Liver (tissue), 9 donors: ENCODE measurements around the gene RAB11FIP5. TPM values are rescaled to one million over a fixed set of nuclear protein-coding genes. Genes with fewer than 3 reads are reported as not detected.

ENCODE experiments used
- DNase-seq: peaks from one replicate; pipeline ENCODE4 v3.0.0-alpha.2; 2017; ENCODE audit warnings: low spot score
- H3K27ac ChIP-seq, 2 donors: one replicate each; pipeline ENCODE4 v1.7.0; 2013; ENCODE audit warnings: inconsistent platforms in 2 of 2, low read length in 2 of 2, control low read depth in 1 of 2, low read depth in 1 of 2, mild to moderate bottlenecking in 1 of 2
- H3K27me3 ChIP-seq, 4 donors: one replicate each; pipeline versions ENCODE4 v1.6.1 to v1.7.0; 2013; ENCODE audit warnings: low read length in 3 of 4, inconsistent platforms in 1 of 4, mild to moderate bottlenecking in 1 of 4, moderate library complexity in 1 of 4; ENCODE audit not compliant: control insufficient read depth in 4 of 4, insufficient read depth in 4 of 4
- H3K36me3 ChIP-seq, 4 donors: one replicate each; pipeline versions ENCODE4 v1.6.1 to v1.7.0; 2013; ENCODE audit warnings: low read length in 3 of 4, mild to moderate bottlenecking in 3 of 4, low read depth in 1 of 4, moderate library complexity in 1 of 4; ENCODE audit not compliant: control insufficient read depth in 4 of 4, insufficient read depth in 3 of 4
- H3K4me1 ChIP-seq, 4 donors: one replicate each; pipeline versions ENCODE4 v1.6.1 to v1.7.0; 2013; ENCODE audit warnings: low read length in 3 of 4, mild to moderate bottlenecking in 3 of 4, moderate library complexity in 1 of 4; ENCODE audit not compliant: control insufficient read depth in 4 of 4, insufficient read depth in 4 of 4
- H3K4me3 ChIP-seq, 3 donors: one replicate each; pipeline versions ENCODE4 v1.6.1 to v1.7.0; 2013; ENCODE audit warnings: low read length in 3 of 3, control low read depth in 1 of 3, low read depth in 1 of 3, mild to moderate bottlenecking in 1 of 3
- H3K9ac ChIP-seq, 2 donors: one replicate each; pipeline ENCODE4 v1.7.0; 2013; ENCODE audit warnings: low read length in 2 of 2, mild to moderate bottlenecking in 2 of 2, moderate library complexity in 2 of 2, control low read depth in 1 of 2, low read depth in 1 of 2
- H3K9me3 ChIP-seq, 4 donors: one replicate each; pipeline versions ENCODE4 v1.6.1 to v1.7.0; 2013; ENCODE audit warnings: low read length in 3 of 4; ENCODE audit not compliant: control insufficient read depth in 4 of 4
- ATF3 ChIP-seq: IDR thresholded peaks from 2 replicates; pipeline ENCODE4 v1.6.1; 2016; ENCODE audit warnings: antibody characterized with exemption
- CTCF ChIP-seq: fragments of 150-350 bp; IDR thresholded peaks from 2 replicates; pipeline ENCODE4 v1.5.1; 2017; ENCODE audit warnings: improper control_type of control experiment, low read depth, low read length; ENCODE audit not compliant: missing input control
- EGR1 ChIP-seq, 2 donors: IDR thresholded peaks; 2 replicates each; pipeline ENCODE4 v1.6.1; 2016 to 2018; ENCODE audit warnings: antibody characterized with exemption in 2 of 2, low read depth in 2 of 2
- FOXA1 ChIP-seq: IDR thresholded peaks from 2 replicates; pipeline ENCODE4 v1.6.1; 2016; ENCODE audit warnings: antibody characterized with exemption
- FOXA2 ChIP-seq: IDR thresholded peaks from 2 replicates; pipeline ENCODE4 v1.6.1; 2016; ENCODE audit warnings: antibody characterized with exemption
- GABPA ChIP-seq, 2 donors: IDR thresholded peaks in 1 of 2; conservative IDR thresholded peaks in 1 of 2; 2 replicates each; pipeline ENCODE4 v1.6.1; 2016; ENCODE audit warnings: antibody characterized with exemption in 2 of 2, mild to moderate bottlenecking in 1 of 2, moderate library complexity in 1 of 2
- HNF4A ChIP-seq, 2 donors: conservative IDR thresholded peaks; 2 replicates each; pipeline ENCODE4 v1.6.1; 2016; ENCODE audit warnings: antibody characterized with exemption in 2 of 2, mild to moderate bottlenecking in 2 of 2
- HNF4G ChIP-seq: IDR thresholded peaks from 2 replicates; pipeline ENCODE4 v1.6.1; 2016; ENCODE audit warnings: antibody characterized with exemption
- JUND ChIP-seq, 2 donors: IDR thresholded peaks; 2 replicates each; pipeline ENCODE4 v1.6.1; 2016; ENCODE audit warnings: antibody characterized with exemption in 2 of 2
- MAX ChIP-seq: IDR thresholded peaks from 2 replicates; pipeline ENCODE4 v1.6.1; 2016; ENCODE audit warnings: antibody characterized with exemption
- NR2F2 ChIP-seq: IDR thresholded peaks from 2 replicates; pipeline ENCODE4 v1.6.1; 2016; ENCODE audit warnings: antibody characterized with exemption
- RAD21 ChIP-seq, 2 donors: IDR thresholded peaks; 2 replicates each; pipeline ENCODE4 v1.6.1; 2016; ENCODE audit warnings: antibody characterized with exemption in 2 of 2, mild to moderate bottlenecking in 2 of 2
- REST ChIP-seq: IDR thresholded peaks from 2 replicates; pipeline ENCODE4 v1.6.1; 2016; ENCODE audit warnings: antibody characterized with exemption, mild to moderate bottlenecking
- RXRA ChIP-seq, 2 donors: IDR thresholded peaks; 2 replicates each; pipeline ENCODE4 v1.6.1; 2017 to 2018; ENCODE audit warnings: antibody characterized with exemption in 2 of 2, mild to moderate bottlenecking in 1 of 2
- SP1 ChIP-seq: IDR thresholded peaks from 2 replicates; pipeline ENCODE4 v1.6.1; 2018; ENCODE audit warnings: antibody characterized with exemption, mild to moderate bottlenecking
- TAF1 ChIP-seq: conservative IDR thresholded peaks from 2 replicates; pipeline ENCODE4 v1.6.1; 2016; ENCODE audit warnings: antibody characterized with exemption, mild to moderate bottlenecking
- YY1 ChIP-seq: IDR thresholded peaks from 2 replicates; pipeline ENCODE4 v1.6.1; 2016; ENCODE audit warnings: antibody characterized with exemption, mild to moderate bottlenecking
- ZBTB33 ChIP-seq: IDR thresholded peaks from 2 replicates; pipeline ENCODE4 v1.6.1; 2016; ENCODE audit warnings: antibody characterized with exemption
- WGBS: extraction: QIAGEN DNeasy Blood & Tissue Kit; methylation state at CpG from one replicate; pipeline ENCODE4 v1.1.7; 2013; 5-methylcytosine and 5-hydroxymethylcytosine counted together
- polyA plus RNA-seq, 2 donors: library from polyadenylated mRNA; stranded (reverse) in 1 of 2; unstranded in 1 of 2; fragments of 200-250 nt in 1 of 2; fragments of >200 nt in 1 of 2; fragmentation: Nextera tagmentation in 1 of 2; extraction: Ambion mirVana in 1 of 2; gene quantifications; one replicate each; pipeline versions ENCODE4 v1.2.1 to v1.2.3, GENCODE V29; 2013 to 2015
- total RNA-seq, 2 donors: library from RNA; depleted of rRNA; stranded (reverse); fragments of >200 nt; gene quantifications; one replicate each; pipeline ENCODE4 v1.2.3, GENCODE V29; 2014
- donor health status: healthy.
- donor health status: healthy.
- donor health status: healthy.
- donor health status: healthy.
- donor health status: healthy.

Gene RAB11FIP5
- total and polyA plus RNA-seq, 4 donors = 2.8 to 8.1 (median 5.4) TPM

GRCh38 chr2:73112026-73112912 is 479 bp downstream of the RAB11FIP5 start:
- Histone ChIP-seq H3K27ac (peak overlapping the region; percentile 15 to 64), H3K4me1 (peaks cover 2 to 13% (median 11%) of the 10 kb centered on the region in 4 donors), H3K27me3 (no peaks in the 10 kb centered on the region), H3K9me3 (no peaks in the 10 kb centered on the region), H3K36me3 (no peaks in the 10 kb centered on the region), H3K9ac (peak overlapping the region; percentile 47 to 70), H3K4me3 (peak overlapping the region; percentile 56 to 87 (median 64))
- no peak for DNase-seq
- TF ChIP-seq TAF1 = no peak
- TF ChIP-seq HNF4A (conservative IDR thresholded peaks at IDR 0.05) = no peak
- TF ChIP-seq SP1 = no peak
- no peak for TF ChIP-seq ATF3
- no peak for TF ChIP-seq MAX
- no peak for TF ChIP-seq FOXA2
- no peak for TF ChIP-seq GABPA (IDR thresholded peaks at IDR 0.05 in 1 of 2, conservative IDR thresholded peaks at IDR 0.05 in 1 of 2)
- TF ChIP-seq NR2F2 = no peak
- TF ChIP-seq ZBTB33 = no peak
- no peak for TF ChIP-seq HNF4G
- TF ChIP-seq FOXA1 = no peak
- no peak for TF ChIP-seq RXRA (IDR thresholded peaks at IDR 0.05)
- TF ChIP-seq RAD21 (IDR thresholded peaks at IDR 0.05) = no peak
- no peak for TF ChIP-seq EGR1 (IDR thresholded peaks at IDR 0.05; ENCODE audit: low read depth in 2 of 2)
- TF ChIP-seq JUND (IDR thresholded peaks at IDR 0.05) = no peak
- no peak for TF ChIP-seq YY1
- no peak for TF ChIP-seq REST
- no peak for TF ChIP-seq CTCF
- 14% methylated on average over 88 of the region's 88 CpGs for WGBS
